ENCODE measurements around the gene VAMP8. TPM values are rescaled to one million over a fixed set of nuclear protein-coding genes. Genes with fewer than 3 reads are reported as not detected.

Gene VAMP8
- total and polyA plus RNA-seq, 12 donors: 4.9 to 56.8 (median 11.3) TPM

DNA sequence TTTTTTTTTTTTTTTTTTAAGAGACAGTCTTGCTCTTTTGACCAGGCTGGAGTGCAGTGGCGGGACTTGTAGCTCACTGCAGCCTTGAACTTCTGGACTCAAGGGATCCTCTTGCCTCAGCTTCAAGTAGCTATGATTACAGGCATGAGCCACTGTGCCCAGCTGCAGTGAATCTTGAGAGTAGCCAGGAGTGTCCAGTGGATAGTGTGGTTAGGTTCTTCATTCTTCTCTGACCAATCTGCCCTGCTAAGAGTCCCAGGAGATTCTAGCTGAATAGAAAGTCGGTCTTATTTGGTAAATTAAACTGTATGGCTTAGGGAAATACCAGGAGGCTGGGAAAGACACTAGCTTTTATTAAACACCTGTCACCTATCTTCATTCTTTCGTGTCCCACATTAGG, 53.9 kb downstream of the VAMP8 start:
- H3K27ac ChIP-seq: no peak overlapping the region
- H3K4me1 ChIP-seq: peaks cover 0 to 8% (median 0%) of the 10 kb centered on the region in 9 donors
- H3K9me3 ChIP-seq: no peaks in the 10 kb centered on the region
- H3K27me3 ChIP-seq: no peaks in the 10 kb centered on the region
- DNase-seq (no peak), ATAC-seq (no peak)
- no peak overlapping the region for H3K4me3 ChIP-seq
- H3K36me3 ChIP-seq: peaks cover 2 to 100% (median 66%) of the 10 kb centered on the region in 9 donors
- intact Hi-C loops (cut with DNase I): loop anchor here in 1 of 10 donors (10.0 kb wide), 1 partner anchor 443 kb away; no protein-coding TSS in a partner anchor
- WGBS, 2 donors: 91 to 93% methylated on average over 3 of the region's 3 CpGs
- TF ChIP-seq, protein P1, sequence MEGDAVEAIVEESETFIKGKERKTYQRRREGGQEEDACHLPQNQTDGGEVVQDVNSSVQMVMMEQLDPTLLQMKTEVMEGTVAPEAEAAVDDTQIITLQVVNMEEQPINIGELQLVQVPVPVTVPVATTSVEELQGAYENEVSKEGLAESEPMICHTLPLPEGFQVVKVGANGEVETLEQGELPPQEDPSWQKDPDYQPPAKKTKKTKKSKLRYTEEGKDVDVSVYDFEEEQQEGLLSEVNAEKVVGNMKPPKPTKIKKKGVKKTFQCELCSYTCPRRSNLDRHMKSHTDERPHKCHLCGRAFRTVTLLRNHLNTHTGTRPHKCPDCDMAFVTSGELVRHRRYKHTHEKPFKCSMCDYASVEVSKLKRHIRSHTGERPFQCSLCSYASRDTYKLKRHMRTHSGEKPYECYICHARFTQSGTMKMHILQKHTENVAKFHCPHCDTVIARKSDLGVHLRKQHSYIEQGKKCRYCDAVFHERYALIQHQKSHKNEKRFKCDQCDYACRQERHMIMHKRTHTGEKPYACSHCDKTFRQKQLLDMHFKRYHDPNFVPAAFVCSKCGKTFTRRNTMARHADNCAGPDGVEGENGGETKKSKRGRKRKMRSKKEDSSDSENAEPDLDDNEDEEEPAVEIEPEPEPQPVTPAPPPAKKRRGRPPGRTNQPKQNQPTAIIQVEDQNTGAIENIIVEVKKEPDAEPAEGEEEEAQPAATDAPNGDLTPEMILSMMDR (IDR thresholded peaks at IDR 0.05): no peak

Other genes starting within 250 kb of the VAMP8 start
- gene TGOLN2, start 249.6 kb upstream of the VAMP8 start, total RNA-seq: 10 to 100 TPM; 66.2 to 99.9 (median 78.4) TPM
- gene TGOLN2, start 249.6 kb upstream of the VAMP8 start, polyA plus RNA-seq: 10 to 100 TPM; 12.1 to 23.0 TPM
- 10 to 100 TPM; 27.9 to 87.4 (median 35.6) TPM for gene RETSAT, start 223.1 kb upstream of the VAMP8 start, total RNA-seq
- 10 to 100 TPM; 20.3 to 52.4 TPM for gene RETSAT, start 223.1 kb upstream of the VAMP8 start, polyA plus RNA-seq
- 10 to 100 TPM in 1 of 10 donors, 1 to 10 TPM in 9; 7.3 to 12.5 (median 8.8) TPM for gene ELMOD3, start 222.8 kb upstream of the VAMP8 start, total RNA-seq
- 10 to 100 TPM; 11.4 to 23.8 TPM for gene ELMOD3, start 222.8 kb upstream of the VAMP8 start, polyA plus RNA-seq
- 10 to 100 TPM in 1 of 10 donors, 1 to 10 TPM in 8, under 1 TPM in 1; 0.83 to 30.4 (median 5.9) TPM for gene CAPG, start 167.2 kb upstream of the VAMP8 start, total RNA-seq
- gene CAPG, start 167.2 kb upstream of the VAMP8 start, polyA plus RNA-seq: 10 to 100 TPM in 1 of 2 donors, 1 to 10 TPM in 1; 8.8 to 17.1 TPM
- gene SH2D6, start 158.9 kb upstream of the VAMP8 start, total RNA-seq: under 1 TPM in 1 of 10 donors, not detected in 9; 0.72 TPM
- under 1 TPM; 0.06 to 0.51 TPM for gene SH2D6, start 158.9 kb upstream of the VAMP8 start, polyA plus RNA-seq
- 100 to 1,000 TPM in 8 of 10 donors, 10 to 100 TPM in 2; 94.5 to 460 (median 129) TPM for gene MAT2A, start 38.4 kb upstream of the VAMP8 start, total RNA-seq
- 10 to 100 TPM; 81.7 to 93.4 TPM for gene MAT2A, start 38.4 kb upstream of the VAMP8 start, polyA plus RNA-seq
- 10 to 100 TPM; 18.2 to 31.1 (median 21.6) TPM for gene GGCX, start 16.1 kb upstream of the VAMP8 start, total RNA-seq
- 10 to 100 TPM; 14.0 to 24.5 TPM for gene GGCX, start 16.1 kb upstream of the VAMP8 start, polyA plus RNA-seq
- gene VAMP5, start 6.8 kb downstream of the VAMP8 start, total RNA-seq: 100 to 1,000 TPM in 1 of 10 donors, 10 to 100 TPM in 9; 25.8 to 146 (median 35.5) TPM
- 100 to 1,000 TPM in 1 of 2 donors, 10 to 100 TPM in 1; 79.6 to 131 TPM for gene VAMP5, start 6.8 kb downstream of the VAMP8 start, polyA plus RNA-seq
- gene RNF181, start 18.2 kb downstream of the VAMP8 start, total RNA-seq: 100 to 1,000 TPM in 1 of 10 donors, 10 to 100 TPM in 9; 74.7 to 117 (median 82.2) TPM
- 100 to 1,000 TPM; 140 to 282 TPM for gene RNF181, start 18.2 kb downstream of the VAMP8 start, polyA plus RNA-seq
- 10 to 100 TPM in 5 of 10 donors, 1 to 10 TPM in 5; 7.6 to 13.9 (median 9.6) TPM for gene TMEM150A, start 25.1 kb downstream of the VAMP8 start, total RNA-seq
- gene TMEM150A, start 25.1 kb downstream of the VAMP8 start, polyA plus RNA-seq: 10 to 100 TPM; 10.1 to 21.1 TPM
- gene C2orf68, start 34.5 kb downstream of the VAMP8 start, total RNA-seq: 10 to 100 TPM; 25.0 to 39.0 (median 33.7) TPM
- 10 to 100 TPM; 14.2 to 47.0 TPM for gene C2orf68, start 34.5 kb downstream of the VAMP8 start, polyA plus RNA-seq
- gene USP39, start 38.6 kb downstream of the VAMP8 start, total RNA-seq: 10 to 100 TPM; 24.5 to 35.8 (median 29.3) TPM
- 10 to 100 TPM; 19.9 to 36.5 TPM for gene USP39, start 38.6 kb downstream of the VAMP8 start, polyA plus RNA-seq
- under 1 TPM in 1 of 10 donors, not detected in 9; 0.62 TPM for gene SFTPB, start 90.6 kb downstream of the VAMP8 start, total RNA-seq
- gene SFTPB, start 90.6 kb downstream of the VAMP8 start, polyA plus RNA-seq: 1 to 10 TPM in 1 of 2 donors, not detected in 1; 1.2 TPM
- 10 to 100 TPM in 1 of 10 donors, 1 to 10 TPM in 5, under 1 TPM in 4; 0.17 to 43.2 (median 1.2) TPM for gene GNLY, start 116.8 kb downstream of the VAMP8 start, total RNA-seq
- gene GNLY, start 116.8 kb downstream of the VAMP8 start, polyA plus RNA-seq: 1 to 10 TPM; 1.2 to 3.1 TPM
- gene ATOH8, start 176.4 kb downstream of the VAMP8 start, total RNA-seq: 10 to 100 TPM in 9 of 10 donors, 1 to 10 TPM in 1; 8.7 to 33.4 (median 15.2) TPM
- 10 to 100 TPM; 35.2 to 45.9 TPM for gene ATOH8, start 176.4 kb downstream of the VAMP8 start, polyA plus RNA-seq

Measured in heart right ventricle (tissue), 16 donors.